Activated T-helper 1 cell treated with anti-CD3 and anti-CD28 coated beads, Interleukin-12 subunit alpha, Interleukin-12 subunit beta, Interleukin-2, Interleukin-4 antibody, amounts not matched to agents 30 ng/mL and 10 ng/mL and 1 ng/mL, durations not matched to agents 14 hours and 24 hours and 36 hours (primary cell): ENCODE data around the gene CYP2W1. TPM values are rescaled to one million over a fixed set of nuclear protein-coding genes. Genes with fewer than 3 reads are reported as not detected.

Experiments used
- DNase-seq: peaks from one replicate; pipeline ENCODE4 v3.0.0; 2021; ENCODE audit warnings: low spot score
- H3K27ac Mint-ChIP-seq: one replicate; pipeline ENCODE4 v1.8.0; 2021; ENCODE audit warnings: mild to moderate bottlenecking, mixed read lengths
- H3K27me3 Mint-ChIP-seq: one replicate; pipeline ENCODE4 v1.8.0; 2022; ENCODE audit warnings: mild to moderate bottlenecking, moderate library complexity, mixed read lengths; ENCODE audit not compliant: insufficient read depth
- H3K36me3 Mint-ChIP-seq: one replicate; pipeline ENCODE4 v1.8.0; 2021; ENCODE audit warnings: low read depth, mixed read lengths
- H3K4me1 Mint-ChIP-seq: one replicate; pipeline ENCODE4 v1.8.0; 2021; ENCODE audit warnings: low read depth, mixed read lengths
- H3K4me3 Mint-ChIP-seq: one replicate; pipeline ENCODE4 v1.8.0; 2021; ENCODE audit warnings: mild to moderate bottlenecking, moderate library complexity, mixed read lengths
- H3K9me3 Mint-ChIP-seq: one replicate; pipeline ENCODE4 v1.8.0; 2021; ENCODE audit warnings: mixed read lengths
- intact Hi-C: fragments of 100-400 bp; cut with micrococcal nuclease; formaldehyde crosslinking; loops from one replicate; pipeline ENCODE4 v1.15.1; 2024
- total RNA-seq: library from RNA; stranded (reverse); gene quantifications from 2 replicates; pipeline ENCODE4 v1.2.3, GENCODE V29; 2022

The CYP2W1 gene
- total RNA-seq, 1 donor from 2014 or later, result not detected

DNA sequence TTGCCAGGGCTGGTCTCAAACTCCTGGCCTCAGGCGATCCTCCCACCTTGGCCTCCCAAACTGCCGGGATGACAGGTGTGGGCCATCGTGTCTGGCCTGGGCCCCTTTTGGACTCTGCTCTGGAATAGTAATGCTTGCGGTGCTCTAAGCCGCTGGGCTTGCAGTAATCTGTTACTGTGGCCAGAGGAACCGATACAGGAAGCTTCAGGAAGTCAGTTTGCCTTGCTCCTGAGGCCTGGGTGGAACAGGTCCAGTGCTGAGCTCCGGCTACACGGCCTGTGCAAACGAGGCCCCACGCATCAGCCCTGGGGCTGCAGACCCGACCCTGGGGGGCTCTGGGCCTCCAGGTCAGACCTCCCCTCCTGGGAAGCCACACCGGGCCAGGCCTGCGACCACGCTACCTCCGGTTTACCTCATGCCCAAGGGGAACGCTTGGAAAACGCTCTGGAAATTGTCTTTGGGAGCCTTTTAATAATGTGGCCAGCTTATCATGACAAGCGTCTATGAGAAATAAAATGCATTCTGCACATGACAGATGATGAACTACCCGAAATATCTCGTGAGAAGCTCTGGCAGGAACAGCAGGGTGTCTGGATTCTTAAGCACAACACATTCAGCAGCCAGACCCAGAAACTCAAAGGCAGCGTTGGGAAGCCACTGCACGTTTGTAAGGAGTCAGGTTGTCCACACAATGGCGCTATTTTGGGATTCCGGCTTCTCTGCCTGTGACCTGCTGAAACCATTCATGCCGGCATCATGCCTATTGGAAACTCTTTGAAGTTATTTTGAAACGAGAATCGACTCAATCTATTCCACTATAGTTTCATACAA is 18.4 kb upstream of the CYP2W1 start:
- peaks cover 11% of the 10 kb centered on the region for H3K36me3 Mint-ChIP-seq
- no peak overlapping the region for H3K27ac Mint-ChIP-seq
- H3K9me3 Mint-ChIP-seq, result no peaks in the 10 kb centered on the region
- no peak for DNase-seq
- intact Hi-C loops, result no loop called here
- no peaks in the 10 kb centered on the region for H3K4me1 Mint-ChIP-seq
- H3K4me3 Mint-ChIP-seq, result no peak overlapping the region
- peaks cover 2% of the 10 kb centered on the region for H3K27me3 Mint-ChIP-seq

GRCh38 chr7:966291-967069 is 16.5 kb upstream of the CYP2W1 start:
- no peaks in the 10 kb centered on the region for H3K9me3 Mint-ChIP-seq
- no peak overlapping the region for H3K4me3 Mint-ChIP-seq
- intact Hi-C loops, result no loop called here
- H3K36me3 Mint-ChIP-seq, result peaks cover 19% of the 10 kb centered on the region
- no peak overlapping the region for H3K27ac Mint-ChIP-seq
- H3K4me1 Mint-ChIP-seq, result no peaks in the 10 kb centered on the region
- H3K27me3 Mint-ChIP-seq, result peaks cover 2% of the 10 kb centered on the region
- no peak for DNase-seq

- H3K4me1 Mint-ChIP-seq, result peaks cover 5% of the 10 kb centered on the region
These were observed 15.5 kb upstream of the CYP2W1 start for GRCh38 chr7:967361-968082.

DNA sequence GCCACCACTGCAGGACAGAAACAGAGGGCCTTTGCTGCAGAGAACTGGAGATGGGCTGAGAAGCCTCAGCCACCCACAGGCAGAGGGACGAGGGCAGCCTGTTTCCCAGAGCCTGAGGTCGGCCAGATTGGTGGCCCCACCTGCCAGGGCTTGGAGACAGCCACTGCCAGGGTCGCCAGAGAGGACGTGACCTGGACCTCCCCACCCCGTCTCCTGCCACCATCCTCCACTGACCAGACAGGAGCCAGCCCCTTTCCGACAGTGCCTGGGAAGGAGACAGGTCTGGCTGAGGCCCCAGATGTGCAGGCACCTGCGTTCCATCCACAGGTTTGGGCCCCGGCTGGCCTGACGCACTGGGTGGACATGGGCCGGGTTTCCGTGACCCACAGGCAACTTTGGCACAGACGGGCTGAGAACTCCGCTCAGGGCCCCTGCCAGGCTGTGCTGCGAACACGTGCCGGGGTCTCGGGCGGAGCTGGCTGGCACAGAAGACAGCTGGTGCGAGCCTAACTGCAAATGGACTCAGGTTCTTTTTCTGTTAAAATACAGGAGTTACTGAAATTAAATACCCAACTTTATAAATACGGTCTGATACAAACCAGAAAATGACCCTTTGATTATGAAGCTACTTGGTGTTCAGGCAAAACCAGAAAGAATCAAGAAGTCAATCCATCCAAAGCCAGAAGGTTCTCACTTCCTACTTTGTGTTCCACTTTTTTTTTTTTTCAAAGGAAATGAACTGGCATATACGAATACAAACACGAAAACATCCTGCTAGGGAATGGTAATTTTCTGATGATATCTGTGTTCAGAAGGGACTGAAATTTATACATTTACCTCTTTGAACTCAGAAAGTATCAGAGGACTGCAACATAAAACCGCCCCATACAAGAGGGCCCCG is 14.5 kb upstream of the CYP2W1 start:
- Mint-ChIP-seq H3K4me1 (peaks cover 5% of the 10 kb centered on the region), H3K9me3 (no peaks in the 10 kb centered on the region), H3K36me3 (peaks cover 29% of the 10 kb centered on the region), H3K27ac (no peak overlapping the region), H3K4me3 (no peak overlapping the region), H3K27me3 (peaks cover 2% of the 10 kb centered on the region)
- DNase-seq, result no peak
- intact Hi-C loops, result no loop called here

More at GRCh38 chr7:967361-968082, 15.5 kb upstream of the CYP2W1 start:
- peaks cover 2% of the 10 kb centered on the region for H3K27me3 Mint-ChIP-seq
- no peak for DNase-seq
- H3K36me3 Mint-ChIP-seq, result peaks cover 26% of the 10 kb centered on the region
- H3K4me3 Mint-ChIP-seq, result no peak overlapping the region
- no peaks in the 10 kb centered on the region for H3K9me3 Mint-ChIP-seq
- intact Hi-C loops, result no loop called here
- no peak overlapping the region for H3K27ac Mint-ChIP-seq

GRCh38 chr7:969403-969802 is 13.6 kb upstream of the CYP2W1 start:
- no peaks in the 10 kb centered on the region for H3K9me3 Mint-ChIP-seq
- H3K27ac Mint-ChIP-seq, result no peak overlapping the region

GRCh38 chr7:970744-971143 is 12.2 kb upstream of the CYP2W1 start:
- H3K27ac Mint-ChIP-seq, result no peak overlapping the region
- no peak overlapping the region for H3K4me3 Mint-ChIP-seq
- H3K27me3 Mint-ChIP-seq, result no peaks in the 10 kb centered on the region
- peaks cover 32% of the 10 kb centered on the region for H3K36me3 Mint-ChIP-seq
- intact Hi-C loops, result loop anchor here (10.0 kb wide), 1 partner anchor 194 kb away; the partner anchor contains the start of gene ZFAND2A
- peaks cover 5% of the 10 kb centered on the region for H3K4me1 Mint-ChIP-seq
- H3K9me3 Mint-ChIP-seq, result no peaks in the 10 kb centered on the region
- DNase-seq, result no peak

More at GRCh38 chr7:969403-969802, 13.6 kb upstream of the CYP2W1 start:
- Mint-ChIP-seq H3K27me3 (no peaks in the 10 kb centered on the region), H3K4me1 (peaks cover 5% of the 10 kb centered on the region), H3K4me3 (no peak overlapping the region), H3K36me3 (peaks cover 32% of the 10 kb centered on the region)
- no peak for DNase-seq
- intact Hi-C loops, result no loop called here

DNA sequence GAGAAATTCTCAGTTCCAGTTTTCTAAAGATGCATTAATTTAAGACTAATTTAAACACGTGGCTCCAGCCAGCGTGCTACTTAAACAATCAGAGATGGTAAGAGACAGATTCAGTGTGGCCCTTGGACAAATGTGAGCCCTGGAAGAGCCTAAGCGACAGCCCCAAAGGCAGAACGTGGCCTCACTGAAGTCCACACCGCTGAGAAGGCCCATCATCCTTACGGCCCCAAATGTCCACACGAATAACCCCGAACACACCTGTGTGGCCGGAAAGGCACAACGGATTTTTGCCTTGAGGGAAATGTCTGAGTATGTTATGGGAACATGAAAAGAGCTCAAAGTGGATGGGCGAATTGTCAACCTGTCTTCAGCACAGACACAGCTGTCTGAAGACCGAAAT is 10.9 kb upstream of the CYP2W1 start:
- H3K9me3 Mint-ChIP-seq, result no peaks in the 10 kb centered on the region
- no peak for DNase-seq
- H3K27ac Mint-ChIP-seq, result no peak overlapping the region
- H3K4me1 Mint-ChIP-seq, result peaks cover 5% of the 10 kb centered on the region
- no peak overlapping the region for H3K4me3 Mint-ChIP-seq
- no peaks in the 10 kb centered on the region for H3K27me3 Mint-ChIP-seq
- intact Hi-C loops, result loop anchor here (10.0 kb wide), 1 partner anchor 193 kb away; the partner anchor contains the start of gene ZFAND2A
- peaks cover 30% of the 10 kb centered on the region for H3K36me3 Mint-ChIP-seq

DNA sequence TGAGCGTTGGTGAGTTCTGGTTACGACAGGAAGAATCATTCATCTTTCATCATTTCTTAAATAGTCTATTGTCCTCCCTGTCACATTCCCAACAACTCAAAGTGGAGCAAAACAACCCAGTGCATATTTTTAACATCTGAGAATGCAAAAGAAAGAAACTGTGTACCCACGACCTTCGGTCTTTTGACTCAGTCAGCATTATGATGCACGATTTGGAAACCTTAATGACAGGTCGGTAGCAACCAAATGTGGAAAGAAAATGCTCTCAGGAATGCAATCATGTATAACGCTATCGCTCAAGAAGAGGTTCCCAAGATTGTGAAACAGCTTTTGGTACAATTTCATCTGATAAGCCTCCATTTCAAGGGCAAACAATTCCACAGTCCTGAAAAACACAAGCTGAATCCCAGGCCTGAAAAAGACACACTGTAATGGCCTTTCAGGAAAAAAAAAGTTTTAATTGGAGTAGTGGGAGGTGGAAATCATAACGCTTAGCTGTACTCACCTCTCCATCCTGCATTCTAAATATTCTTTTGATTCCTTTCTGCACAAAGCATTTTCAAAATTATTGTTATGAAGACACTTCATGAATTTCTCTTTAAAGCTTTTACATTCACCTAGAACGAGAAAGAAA is 10.2 kb upstream of the CYP2W1 start:
- DNase-seq, result no peak
- no peaks in the 10 kb centered on the region for H3K9me3 Mint-ChIP-seq
- H3K36me3 Mint-ChIP-seq, result peaks cover 24% of the 10 kb centered on the region

GRCh38 chr7:973312-973711 is 9.7 kb upstream of the CYP2W1 start:
- H3K4me3 Mint-ChIP-seq, result peak overlapping the region; percentile 66
- H3K27ac Mint-ChIP-seq, result no peak overlapping the region
- DNase-seq, result no peak
- peaks cover 21% of the 10 kb centered on the region for H3K36me3 Mint-ChIP-seq
- H3K27me3 Mint-ChIP-seq, result no peaks in the 10 kb centered on the region
- intact Hi-C loops, result loop anchor here (10.0 kb wide), 1 partner anchor 191 kb away; the partner anchor contains the start of gene ZFAND2A
- peaks cover 5% of the 10 kb centered on the region for H3K4me1 Mint-ChIP-seq
- no peaks in the 10 kb centered on the region for H3K9me3 Mint-ChIP-seq

More for the DNA sequence above, 10.2 kb upstream of the CYP2W1 start:
- no peaks in the 10 kb centered on the region for H3K27me3 Mint-ChIP-seq
- peaks cover 5% of the 10 kb centered on the region for H3K4me1 Mint-ChIP-seq
- H3K4me3 Mint-ChIP-seq, result peak overlapping the region; percentile 66
- intact Hi-C loops, result loop anchor here (10.0 kb wide), 1 partner anchor 192 kb away; the partner anchor contains the start of gene ZFAND2A
- H3K27ac Mint-ChIP-seq, result no peak overlapping the region

- peaks cover 21% of the 10 kb centered on the region for H3K36me3 Mint-ChIP-seq
- DNase-seq, result no peak
- peak overlapping the region; percentile 94 for H3K27ac Mint-ChIP-seq
- peak overlapping the region; percentile 97 for H3K4me3 Mint-ChIP-seq
- H3K9me3 Mint-ChIP-seq, result no peaks in the 10 kb centered on the region
- intact Hi-C loops, result loop anchor here (1.0 to 10.0 kb wide), 4 partner anchors 19 to 191 kb away; partner anchors contain the start of genes ADAP1 and ZFAND2A
- peaks cover 5% of the 10 kb centered on the region for H3K4me1 Mint-ChIP-seq
- H3K27me3 Mint-ChIP-seq, result no peaks in the 10 kb centered on the region
These were observed 8.8 kb upstream of the CYP2W1 start for GRCh38 chr7:974172-974571.

DNA sequence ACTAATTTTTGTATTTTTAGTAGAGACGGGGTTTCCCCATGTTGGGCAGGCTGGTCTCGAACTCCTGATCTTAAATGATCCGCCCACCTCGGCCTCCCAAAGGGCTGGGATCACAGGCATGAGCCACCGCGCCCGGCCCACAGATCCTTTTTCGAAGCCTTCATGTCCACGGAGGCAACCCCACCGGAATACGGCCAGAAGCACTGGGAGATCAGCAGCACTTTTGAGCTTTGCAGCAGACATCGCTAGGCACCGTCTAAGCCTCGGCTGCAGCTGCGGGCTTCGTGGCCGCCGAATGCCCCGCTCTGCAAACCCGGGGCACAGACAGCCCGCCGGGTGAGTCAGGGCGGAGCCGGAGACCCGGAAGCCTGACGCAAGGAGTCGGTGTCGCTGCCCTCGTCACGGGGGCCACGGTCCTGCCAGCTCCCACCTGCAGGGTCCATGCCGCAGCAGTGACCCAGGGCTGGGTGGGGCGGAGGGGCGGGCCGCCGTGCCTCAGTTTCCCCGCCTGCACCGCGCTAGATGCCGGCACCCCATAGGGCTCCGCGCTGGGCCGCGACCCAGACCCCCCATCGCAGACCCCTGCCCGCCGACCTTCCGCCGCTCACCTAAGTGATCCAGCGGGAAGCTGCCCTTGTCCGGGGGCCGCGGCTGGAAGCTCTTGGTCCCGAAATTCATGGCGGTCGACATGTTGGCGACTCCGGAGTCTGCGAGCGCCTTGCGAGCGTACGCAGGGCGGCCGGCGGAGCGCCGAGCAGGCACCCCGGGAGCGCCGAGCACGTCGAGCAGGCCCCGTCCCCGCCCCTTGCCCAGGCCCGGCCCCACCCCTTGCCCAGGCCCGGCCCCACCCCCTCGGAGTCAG is 7.9 kb upstream of the CYP2W1 start, which contains the start of gene COX19:
COX19 (minus strand) TSS at position 730 of the 862 bp plus-strand sequence; CDS start at position 690, 40 bp downstream.
- H3K4me3 Mint-ChIP-seq, result peak within 1 kb of the TSS; percentile 97
- no peaks in the 10 kb centered on the region for H3K9me3 Mint-ChIP-seq
- peak; percentile 85 for DNase-seq
- peaks cover 5% of the 10 kb centered on the region for H3K4me1 Mint-ChIP-seq
- H3K36me3 Mint-ChIP-seq, result peaks cover 20% of the 10 kb centered on the region
- intact Hi-C loops, result loop anchor here (1.0 to 10.0 kb wide), 10 partner anchors 20 to 190 kb away; partner anchors contain the start of genes ADAP1, GPR146 and ZFAND2A
- H3K27me3 Mint-ChIP-seq, result no peaks in the 10 kb centered on the region
- peak within 1 kb of the TSS; percentile 94 for H3K27ac Mint-ChIP-seq
